ENCODE results near the gene C1QTNF8.

Gene C1QTNF8

DNA sequence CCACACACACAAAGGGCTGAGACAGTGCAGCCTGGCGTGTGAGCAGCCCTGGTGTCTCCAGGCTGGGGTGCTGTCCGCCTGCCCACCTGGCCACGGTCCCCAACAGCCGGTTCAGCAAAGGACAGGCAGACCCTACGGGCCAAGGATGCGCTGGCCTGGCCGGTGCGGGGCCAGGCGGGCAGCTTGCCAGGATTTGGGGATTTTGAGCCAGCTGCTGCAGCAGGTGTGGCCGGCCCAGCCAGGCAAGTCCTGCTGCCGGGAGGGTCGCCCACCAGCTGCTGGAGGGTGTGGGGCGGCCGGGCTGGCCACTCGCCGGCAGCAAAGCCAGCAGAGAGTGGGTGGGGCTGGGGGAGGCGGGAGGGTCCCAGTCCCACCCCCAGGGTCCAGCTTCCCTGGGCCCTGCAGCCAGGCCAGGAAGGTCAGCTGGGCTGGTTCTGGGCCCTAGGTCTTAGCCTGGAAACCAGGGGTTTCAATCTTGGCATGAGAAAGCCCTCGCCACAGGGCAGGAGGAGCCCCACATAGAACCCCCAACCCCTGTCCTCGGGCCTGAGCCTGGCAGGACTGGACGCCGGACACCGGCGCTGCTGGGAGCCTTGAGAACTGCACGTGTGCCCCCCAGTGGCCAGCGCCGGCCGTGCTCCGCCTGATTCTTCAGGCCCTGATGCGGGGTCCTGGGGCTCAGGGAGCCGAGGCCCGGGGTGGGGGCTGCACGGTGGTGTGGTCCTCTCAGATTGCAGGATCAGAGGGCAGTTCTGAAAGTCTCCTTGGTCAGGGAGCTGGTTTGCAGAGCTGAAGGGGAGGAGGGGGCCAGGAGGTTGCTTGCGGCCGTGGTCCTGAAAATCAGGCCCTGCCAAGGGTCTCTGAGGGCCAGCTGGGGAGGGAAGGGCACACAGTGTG is 41.1 kb downstream of the C1QTNF8 start:
- Histone ChIP-seq H3K9me3 (ENCODE audit: control insufficient read depth in 2 of 2, low read length in 2 of 2) (peaks cover 3 to 5% of the 10 kb centered on the region in 2 donors), H3K4me3 (ENCODE audit: low read length in 2 of 2) (no peak overlapping the region), H3K4me1 (ENCODE audit: control insufficient read depth, insufficient read depth, low read length) (no peaks in the 10 kb centered on the region), H3K27me3 (ENCODE audit: control insufficient read depth in 1 of 2, insufficient read depth in 2 of 2, low read length in 2 of 2) (peaks cover 9 to 20% of the 10 kb centered on the region in 2 donors), H3K36me3 (ENCODE audit: control insufficient read depth in 2 of 2, insufficient read depth in 2 of 2, low read length in 2 of 2) (no peaks in the 10 kb centered on the region), H3K27ac (ENCODE audit: low read length) (no peak overlapping the region), H3K9ac (ENCODE audit: low read length in 2 of 2) (no peak overlapping the region)

DNA sequence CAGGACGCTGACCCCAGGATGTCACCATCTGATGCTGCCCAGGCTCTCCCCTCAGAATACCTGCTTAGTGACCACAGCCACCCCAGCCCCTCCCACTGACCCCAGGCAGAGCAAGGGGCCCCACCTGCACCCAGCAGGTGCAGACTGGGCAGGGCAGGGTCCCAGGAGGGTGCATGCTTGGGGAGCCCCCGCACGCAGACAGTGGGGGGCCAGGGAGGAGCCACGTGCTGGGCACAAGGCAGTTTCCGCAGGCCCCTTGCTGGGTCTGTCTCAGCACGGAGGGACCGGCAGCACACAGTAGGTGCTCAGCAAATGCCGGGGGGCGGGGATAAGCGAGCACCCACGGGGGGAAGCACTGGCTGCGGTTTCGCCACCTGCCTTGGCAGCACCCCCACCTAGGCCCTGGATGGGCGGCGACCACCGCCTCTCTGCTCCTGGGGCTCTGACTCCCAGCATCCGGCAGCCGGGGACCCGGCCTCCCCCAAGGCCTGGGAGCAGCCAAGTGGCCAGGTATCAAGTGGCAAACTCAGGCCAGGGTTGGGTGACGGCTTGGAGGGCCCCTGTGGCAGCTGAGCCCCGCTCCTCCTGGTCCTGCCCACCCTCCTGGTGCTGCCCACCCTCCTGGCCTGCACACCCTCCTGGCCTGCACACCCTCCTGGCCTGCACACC is 42.2 kb downstream of the C1QTNF8 start:
- Histone ChIP-seq H3K27ac (ENCODE audit: low read length) (no peak overlapping the region), H3K4me3 (ENCODE audit: low read length in 2 of 2) (no peak overlapping the region), H3K9me3 (ENCODE audit: control insufficient read depth in 2 of 2, low read length in 2 of 2) (peaks cover 0 to under 1% of the 10 kb centered on the region in 2 donors), H3K9ac (ENCODE audit: low read length in 2 of 2) (no peak overlapping the region), H3K4me1 (ENCODE audit: control insufficient read depth, insufficient read depth, low read length) (no peaks in the 10 kb centered on the region), H3K36me3 (ENCODE audit: control insufficient read depth in 2 of 2, insufficient read depth in 2 of 2, low read length in 2 of 2) (no peaks in the 10 kb centered on the region), H3K27me3 (ENCODE audit: control insufficient read depth in 1 of 2, insufficient read depth in 2 of 2, low read length in 2 of 2) (peaks cover 9 to 20% of the 10 kb centered on the region in 2 donors)

DNA sequence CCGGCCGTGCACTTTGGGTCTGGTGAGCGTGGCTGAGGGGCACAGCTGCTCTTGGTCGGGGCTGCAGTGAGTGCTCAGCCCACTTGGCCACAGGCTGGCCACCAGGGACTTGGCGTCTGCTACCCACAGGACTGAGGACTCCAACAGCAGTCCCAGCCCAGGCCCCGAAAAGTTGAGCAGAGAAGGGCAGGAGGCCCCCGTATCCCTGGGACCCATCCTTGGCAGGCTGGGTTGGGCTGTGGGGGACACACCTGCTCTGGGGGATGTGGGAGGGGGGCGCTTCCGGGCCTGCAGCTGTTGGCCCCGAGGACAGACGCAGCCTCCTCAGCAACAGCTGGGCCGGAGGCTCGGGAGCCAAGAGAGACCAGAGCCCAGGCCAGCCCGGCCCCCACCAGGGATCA is 42.9 kb downstream of the C1QTNF8 start:
- Histone ChIP-seq H3K27ac (ENCODE audit: low read length) (no peak overlapping the region), H3K27me3 (ENCODE audit: control insufficient read depth in 1 of 2, insufficient read depth in 2 of 2, low read length in 2 of 2) (peaks cover 11 to 21% of the 10 kb centered on the region in 2 donors)

GRCh38 chr16:1052721-1053120 is 43.3 kb downstream of the C1QTNF8 start:
- Histone ChIP-seq H3K9ac (ENCODE audit: low read length in 2 of 2) (no peak overlapping the region), H3K9me3 (ENCODE audit: control insufficient read depth in 2 of 2, low read length in 2 of 2) (no peaks in the 10 kb centered on the region), H3K4me3 (ENCODE audit: low read length in 2 of 2) (no peak overlapping the region), H3K27ac (ENCODE audit: low read length) (no peak overlapping the region), H3K36me3 (ENCODE audit: control insufficient read depth in 2 of 2, insufficient read depth in 2 of 2, low read length in 2 of 2) (no peaks in the 10 kb centered on the region), H3K27me3 (ENCODE audit: control insufficient read depth in 1 of 2, insufficient read depth in 2 of 2, low read length in 2 of 2) (peaks cover 13 to 21% of the 10 kb centered on the region in 2 donors), H3K4me1 (ENCODE audit: control insufficient read depth, insufficient read depth, low read length) (peaks cover 9% of the 10 kb centered on the region)

More for the DNA sequence above, 42.9 kb downstream of the C1QTNF8 start:
- peaks cover 5% of the 10 kb centered on the region for H3K4me1 ChIP-seq (ENCODE audit: control insufficient read depth, insufficient read depth, low read length)
- no peak overlapping the region for H3K4me3 ChIP-seq (ENCODE audit: low read length in 2 of 2)
- H3K9ac ChIP-seq (ENCODE audit: low read length in 2 of 2), result no peak overlapping the region
- no peaks in the 10 kb centered on the region for H3K36me3 ChIP-seq (ENCODE audit: control insufficient read depth in 2 of 2, insufficient read depth in 2 of 2, low read length in 2 of 2)
- H3K9me3 ChIP-seq (ENCODE audit: control insufficient read depth in 2 of 2, low read length in 2 of 2), result no peaks in the 10 kb centered on the region

GRCh38 chr16:1051446-1051845 is 44.6 kb downstream of the C1QTNF8 start:
- H3K27me3 ChIP-seq (ENCODE audit: control insufficient read depth in 1 of 2, insufficient read depth in 2 of 2, low read length in 2 of 2), result peaks cover 11 to 14% of the 10 kb centered on the region in 2 donors
- no peak overlapping the region for H3K4me3 ChIP-seq (ENCODE audit: low read length in 2 of 2)

GRCh38 chr16:1050921-1051320 is 45.1 kb downstream of the C1QTNF8 start:
- Histone ChIP-seq H3K9me3 (ENCODE audit: control insufficient read depth in 2 of 2, low read length in 2 of 2) (no peaks in the 10 kb centered on the region), H3K27ac (ENCODE audit: low read length) (no peak overlapping the region), H3K36me3 (ENCODE audit: control insufficient read depth in 2 of 2, insufficient read depth in 2 of 2, low read length in 2 of 2) (no peaks in the 10 kb centered on the region), H3K9ac (ENCODE audit: low read length in 2 of 2) (no peak overlapping the region), H3K4me3 (ENCODE audit: low read length in 2 of 2) (no peak overlapping the region), H3K27me3 (ENCODE audit: control insufficient read depth in 1 of 2, insufficient read depth in 2 of 2, low read length in 2 of 2) (peaks cover 14% of the 10 kb centered on the region in 2 donors), H3K4me1 (ENCODE audit: control insufficient read depth, insufficient read depth, low read length) (peaks cover 9% of the 10 kb centered on the region)

More at GRCh38 chr16:1051446-1051845, 44.6 kb downstream of the C1QTNF8 start:
- Histone ChIP-seq H3K27ac (ENCODE audit: low read length) (no peak overlapping the region), H3K4me1 (ENCODE audit: control insufficient read depth, insufficient read depth, low read length) (peaks cover 9% of the 10 kb centered on the region), H3K9me3 (ENCODE audit: control insufficient read depth in 2 of 2, low read length in 2 of 2) (no peaks in the 10 kb centered on the region), H3K36me3 (ENCODE audit: control insufficient read depth in 2 of 2, insufficient read depth in 2 of 2, low read length in 2 of 2) (no peaks in the 10 kb centered on the region), H3K9ac (ENCODE audit: low read length in 2 of 2) (no peak overlapping the region)

DNA sequence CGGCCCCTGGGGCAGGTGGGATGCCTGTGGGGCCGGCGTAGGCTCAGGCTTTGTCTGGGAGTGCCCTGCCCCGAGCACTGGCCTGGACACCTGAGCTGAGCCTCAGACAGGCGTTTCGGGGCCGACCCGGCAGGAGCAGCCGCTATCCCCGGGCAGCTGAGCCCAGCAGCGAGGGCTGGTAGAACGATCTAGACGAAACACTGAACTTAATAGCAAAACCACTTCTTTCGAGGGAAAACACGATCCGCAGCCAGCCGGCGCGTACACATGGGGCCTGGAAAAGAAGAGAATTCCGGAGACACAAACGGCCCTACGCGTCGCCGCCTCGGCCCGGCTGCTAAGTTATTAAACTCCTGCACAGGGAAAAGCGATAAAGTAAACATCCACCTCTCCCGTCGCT is 45.5 kb downstream of the C1QTNF8 start:
- peaks cover 9% of the 10 kb centered on the region for H3K4me1 ChIP-seq (ENCODE audit: control insufficient read depth, insufficient read depth, low read length)

GRCh38 chr16:1049976-1050247 is 46.1 kb downstream of the C1QTNF8 start:
- Histone ChIP-seq H3K4me3 (ENCODE audit: low read length in 2 of 2) (no peak overlapping the region), H3K9me3 (ENCODE audit: control insufficient read depth in 2 of 2, low read length in 2 of 2) (no peaks in the 10 kb centered on the region), H3K27me3 (ENCODE audit: control insufficient read depth in 1 of 2, insufficient read depth in 2 of 2, low read length in 2 of 2) (peaks cover 15 to 16% of the 10 kb centered on the region in 2 donors), H3K4me1 (ENCODE audit: control insufficient read depth, insufficient read depth, low read length) (peaks cover 9% of the 10 kb centered on the region), H3K27ac (ENCODE audit: low read length) (no peak overlapping the region), H3K36me3 (ENCODE audit: control insufficient read depth in 2 of 2, insufficient read depth in 2 of 2, low read length in 2 of 2) (no peaks in the 10 kb centered on the region), H3K9ac (ENCODE audit: low read length in 2 of 2) (no peak overlapping the region)

More for the DNA sequence above, 45.5 kb downstream of the C1QTNF8 start:
- Histone ChIP-seq H3K9me3 (ENCODE audit: control insufficient read depth in 2 of 2, low read length in 2 of 2) (no peaks in the 10 kb centered on the region), H3K27ac (ENCODE audit: low read length) (no peak overlapping the region), H3K9ac (ENCODE audit: low read length in 2 of 2) (no peak overlapping the region), H3K36me3 (ENCODE audit: control insufficient read depth in 2 of 2, insufficient read depth in 2 of 2, low read length in 2 of 2) (no peaks in the 10 kb centered on the region), H3K4me3 (ENCODE audit: low read length in 2 of 2) (no peak overlapping the region), H3K27me3 (ENCODE audit: control insufficient read depth in 1 of 2, insufficient read depth in 2 of 2, low read length in 2 of 2) (peaks cover 15 to 17% of the 10 kb centered on the region in 2 donors)

- H3K9ac ChIP-seq (ENCODE audit: low read length in 2 of 2), result no peak overlapping the region
- no peaks in the 10 kb centered on the region for H3K36me3 ChIP-seq (ENCODE audit: control insufficient read depth in 2 of 2, insufficient read depth in 2 of 2, low read length in 2 of 2)
- H3K4me1 ChIP-seq (ENCODE audit: control insufficient read depth, insufficient read depth, low read length), result peaks cover 9% of the 10 kb centered on the region
- peaks cover 14 to 15% of the 10 kb centered on the region in 2 donors for H3K27me3 ChIP-seq (ENCODE audit: control insufficient read depth in 1 of 2, insufficient read depth in 2 of 2, low read length in 2 of 2)
- H3K27ac ChIP-seq (ENCODE audit: low read length), result no peak overlapping the region
- H3K9me3 ChIP-seq (ENCODE audit: control insufficient read depth in 2 of 2, low read length in 2 of 2), result no peaks in the 10 kb centered on the region
- no peak overlapping the region for H3K4me3 ChIP-seq (ENCODE audit: low read length in 2 of 2)
Measured at GRCh38 chr16:1049113-1049975, 46.7 kb downstream of the C1QTNF8 start.

DNA sequence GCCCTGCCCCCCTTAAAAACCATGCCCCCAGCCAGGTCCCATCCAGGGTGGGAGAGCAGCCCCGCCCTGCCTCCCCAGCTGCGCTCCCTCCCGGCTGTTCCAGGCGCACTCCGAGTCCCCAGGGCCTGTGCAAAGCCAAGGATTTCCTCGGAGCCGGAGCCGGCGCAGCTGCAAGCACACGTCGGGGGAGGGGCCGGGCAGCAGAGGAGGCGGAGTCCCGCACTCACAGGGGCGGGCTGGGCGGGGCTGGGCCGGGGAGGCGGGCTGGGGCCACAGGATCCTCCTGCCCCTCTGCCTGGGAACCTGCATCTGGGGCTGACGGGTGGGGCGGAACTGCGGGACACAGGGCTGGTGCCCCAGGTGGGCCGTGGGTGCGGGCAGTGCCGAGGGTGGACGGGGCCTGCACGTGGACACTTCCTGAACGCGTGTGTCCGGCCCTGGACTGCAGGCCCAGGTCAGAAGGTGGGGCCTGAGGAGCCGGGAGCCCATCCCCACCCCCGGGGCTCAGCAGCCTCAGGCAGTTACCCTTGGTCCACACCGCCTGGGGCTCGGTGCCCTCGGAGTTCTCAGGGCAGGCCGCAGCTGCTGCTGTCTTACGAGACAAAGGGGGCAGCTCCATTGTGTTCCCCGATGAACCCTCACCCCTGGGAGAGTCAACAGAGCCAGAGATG is 47.5 kb downstream of the C1QTNF8 start:
- Histone ChIP-seq H3K9me3 (ENCODE audit: control insufficient read depth in 2 of 2, low read length in 2 of 2) (no peaks in the 10 kb centered on the region), H3K27ac (ENCODE audit: low read length) (no peak overlapping the region), H3K4me3 (ENCODE audit: low read length in 2 of 2) (no peak overlapping the region), H3K27me3 (ENCODE audit: control insufficient read depth in 1 of 2, insufficient read depth in 2 of 2, low read length in 2 of 2) (peaks cover 14 to 15% of the 10 kb centered on the region in 2 donors), H3K36me3 (ENCODE audit: control insufficient read depth in 2 of 2, insufficient read depth in 2 of 2, low read length in 2 of 2) (no peaks in the 10 kb centered on the region), H3K4me1 (ENCODE audit: control insufficient read depth, insufficient read depth, low read length) (peaks cover 9% of the 10 kb centered on the region), H3K9ac (ENCODE audit: low read length in 2 of 2) (no peak overlapping the region)

Data from stomach smooth muscle (tissue), 2 donors.